WTC11 (cell line): ENCODE measurements around the gene XIAP. TPM values are rescaled to one million over a fixed set of nuclear protein-coding genes. Genes with fewer than 3 reads are reported as not detected.

Experiments
- ATAC-seq: fragments of 200-7000 bp; cut with Tn5 transposase; 2 replicates; pipeline ENCODE4 v1.10.0; 2021; ENCODE audit warnings: mild to moderate bottlenecking, moderate library complexity
- CTCF ChIA-PET: fragments of 300-600 bp; sonication (Branson Sonifier 250); formaldehyde crosslinking; loops from one replicate; lab custom pipeline; 2021; ENCODE audit warnings: antibody characterized with exemption; lab: Charles Lee
- POLR2A ChIA-PET: fragments of 350-600 bp; sonication (Branson Sonifier 250); formaldehyde crosslinking; loops from one replicate; lab custom pipeline; 2021; ENCODE audit warnings: antibody characterized with exemption; lab: Charles Lee
- DNase-seq: peaks from one replicate; pipeline ENCODE4 v3.0.0; 2021; ENCODE audit warnings: low spot score
- H3K27ac Mint-ChIP-seq: 2 replicates; pipeline ENCODE4 v1.8.0; 2021; ENCODE audit warnings: mixed read lengths
- H3K27me3 Mint-ChIP-seq: 2 replicates; pipeline ENCODE4 v1.8.0; 2021; ENCODE audit warnings: low read depth, mild to moderate bottlenecking, moderate library complexity, mixed read lengths
- H3K36me3 Mint-ChIP-seq: 2 replicates; pipeline ENCODE4 v1.8.0; 2021; ENCODE audit warnings: mixed read lengths
- H3K4me1 Mint-ChIP-seq: 2 replicates; pipeline ENCODE4 v1.8.0; 2022; ENCODE audit warnings: mixed read lengths
- H3K4me3 Mint-ChIP-seq: 2 replicates; pipeline ENCODE4 v1.8.0; 2021; ENCODE audit warnings: mild to moderate bottlenecking, moderate library complexity, mixed read lengths
- H3K9me3 Mint-ChIP-seq: 2 replicates; pipeline ENCODE4 v1.8.0; 2021; ENCODE audit warnings: mixed read lengths
- ATF1 ChIP-seq: sonication (generic); formaldehyde crosslinking; IDR thresholded peaks from 2 replicates; pipeline ENCODE4 v1.8.1; 2023; ENCODE audit warnings: mild to moderate bottlenecking, moderate library complexity, missing genetic modification reagents
- CBFB ChIP-seq: sonication (generic); formaldehyde crosslinking; IDR thresholded peaks from 2 replicates; pipeline ENCODE4 v1.8.1; 2022; ENCODE audit warnings: mild to moderate bottlenecking, low read depth, missing genetic modification reagents
- ELF4 ChIP-seq: sonication (generic); formaldehyde crosslinking; IDR thresholded peaks from 2 replicates; pipeline ENCODE4 v1.8.1; 2022; ENCODE audit warnings: low read depth, mild to moderate bottlenecking, moderate library complexity, missing genetic modification reagents
- FOXJ3 ChIP-seq: sonication (generic); formaldehyde crosslinking; IDR thresholded peaks from 2 replicates; pipeline ENCODE4 v1.9.0; 2021; ENCODE audit warnings: missing genetic modification reagents, mild to moderate bottlenecking, borderline replicate concordance
- GABPB1 ChIP-seq: sonication (generic); formaldehyde crosslinking; IDR thresholded peaks from 2 replicates; pipeline ENCODE4 v1.8.1; 2023; ENCODE audit warnings: mild to moderate bottlenecking, missing genetic modification reagents
- IRF2 ChIP-seq: sonication (generic); formaldehyde crosslinking; IDR thresholded peaks from 2 replicates; pipeline ENCODE4 v1.8.0; 2022; ENCODE audit warnings: low read depth, missing genetic modification reagents, borderline replicate concordance
- NFE2L1 ChIP-seq: sonication (generic); formaldehyde crosslinking; IDR thresholded peaks from 2 replicates; pipeline ENCODE4 v1.8.1; 2023; ENCODE audit warnings: missing genetic modification reagents
- NR1H2 ChIP-seq: sonication (generic); formaldehyde crosslinking; IDR thresholded peaks from 2 replicates; pipeline ENCODE4 v1.9.0; 2021; ENCODE audit warnings: mild to moderate bottlenecking, moderate library complexity, missing genetic modification reagents
- NR3C1 ChIP-seq: sonication (generic); formaldehyde crosslinking; conservative IDR thresholded peaks from 2 replicates; pipeline ENCODE4 v1.8.1; 2023; ENCODE audit warnings: low read depth, mild to moderate bottlenecking, missing genetic modification reagents
- OVOL2 ChIP-seq: fragments of 250-450 bp; sonication (Bioruptor Pico); IDR thresholded peaks from 2 replicates; pipeline ENCODE4 v1.9.0; 2021; ENCODE audit warnings: mild to moderate bottlenecking, borderline replicate concordance
- PRRX2 ChIP-seq: fragments of 250-450 bp; sonication (Bioruptor Pico); IDR thresholded peaks from 2 replicates; pipeline ENCODE4 v1.8.0; 2021; ENCODE audit warnings: mild to moderate bottlenecking
- SOX15 ChIP-seq: fragments of 250-450 bp; sonication (Bioruptor Pico); IDR thresholded peaks from 2 replicates; pipeline ENCODE4 v1.9.0; 2021; ENCODE audit warnings: mild to moderate bottlenecking
- total RNA-seq: library from RNA; stranded (reverse); gene quantifications from 3 replicates; pipeline ENCODE4 v1.2.3, GENCODE V29; 2021
- TF ChIP-seq, protein P1 (sequence below): fragments of 250-450 bp; sonication (Bioruptor Pico); IDR thresholded peaks from 2 replicates; pipeline ENCODE4 v1.9.0; 2021; ENCODE audit warnings: moderate library complexity, mild to moderate bottlenecking, inconsistent platforms, borderline replicate concordance
- TF ChIP-seq, protein P2 (sequence below): fragments of 250-450 bp; sonication (Bioruptor Pico); IDR thresholded peaks from 2 replicates; pipeline ENCODE4 v1.8.0; 2021; ENCODE audit warnings: mild to moderate bottlenecking
- TF ChIP-seq, protein P3 (sequence below): sonication (generic); formaldehyde crosslinking; IDR thresholded peaks from 2 replicates; pipeline ENCODE4 v1.8.1; 2022; ENCODE audit warnings: mild to moderate bottlenecking, moderate library complexity, missing genetic modification reagents
- TF ChIP-seq, protein P4 (sequence below): sonication (generic); formaldehyde crosslinking; IDR thresholded peaks from 2 replicates; pipeline ENCODE4 v1.8.0; 2022; ENCODE audit warnings: mild to moderate bottlenecking, missing genetic modification reagents
- TF ChIP-seq, protein P5 (sequence below): sonication (generic); formaldehyde crosslinking; IDR thresholded peaks from 2 replicates; pipeline ENCODE4 v1.8.0; 2023; ENCODE audit warnings: mild to moderate bottlenecking, missing genetic modification reagents
- TF ChIP-seq, protein P6 (sequence below): sonication (generic); formaldehyde crosslinking; IDR thresholded peaks from 2 replicates; pipeline ENCODE4 v1.8.0; 2022; ENCODE audit warnings: missing genetic modification reagents
- TF ChIP-seq, protein P7 (sequence below): sonication (generic); formaldehyde crosslinking; IDR thresholded peaks from 2 replicates; pipeline ENCODE4 v1.8.0; 2022; ENCODE audit warnings: mild to moderate bottlenecking, missing genetic modification reagents
- TF ChIP-seq, protein P8 (sequence below): sonication (generic); formaldehyde crosslinking; conservative IDR thresholded peaks from 2 replicates; pipeline ENCODE4 v1.8.1; 2022; ENCODE audit warnings: mild to moderate bottlenecking, missing genetic modification reagents

Gene XIAP
- total RNA-seq, 1 experiment from 2014 or later: 40.7 TPM

DNA sequence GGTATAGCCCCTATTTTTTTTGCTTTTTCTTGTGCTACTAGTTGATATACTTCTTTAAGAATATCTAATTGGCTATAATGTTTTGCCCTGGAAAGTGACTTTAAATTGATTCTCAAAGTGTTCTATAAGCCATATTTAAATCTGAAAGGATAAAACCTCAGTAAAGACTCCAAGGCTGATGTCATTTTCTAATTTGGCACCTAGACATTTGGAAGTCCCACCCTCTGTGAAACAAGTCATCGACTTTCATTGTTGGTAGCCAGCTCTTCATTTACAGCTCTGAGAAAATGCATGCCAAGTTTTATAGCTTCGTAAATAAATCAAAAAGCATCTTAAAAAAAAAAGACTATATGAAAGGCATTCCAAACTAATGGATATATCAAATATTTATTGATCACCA is 83.6 kb downstream of the XIAP start (continued):
- TF ChIP-seq, protein P1, sequence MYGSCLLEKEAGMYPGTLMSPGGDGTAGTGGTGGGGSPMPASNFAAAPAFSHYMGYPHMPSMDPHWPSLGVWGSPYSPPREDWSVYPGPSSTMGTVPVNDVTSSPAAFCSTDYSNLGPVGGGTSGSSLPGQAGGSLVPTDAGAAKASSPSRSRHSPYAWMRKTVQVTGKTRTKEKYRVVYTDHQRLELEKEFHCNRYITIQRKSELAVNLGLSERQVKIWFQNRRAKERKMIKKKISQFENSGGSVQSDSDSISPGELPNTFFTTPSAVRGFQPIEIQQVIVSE: no peak
- no peak for TF ChIP-seq CBFB (CRISPR knock-in tag)
- TF ChIP-seq, protein P2, sequence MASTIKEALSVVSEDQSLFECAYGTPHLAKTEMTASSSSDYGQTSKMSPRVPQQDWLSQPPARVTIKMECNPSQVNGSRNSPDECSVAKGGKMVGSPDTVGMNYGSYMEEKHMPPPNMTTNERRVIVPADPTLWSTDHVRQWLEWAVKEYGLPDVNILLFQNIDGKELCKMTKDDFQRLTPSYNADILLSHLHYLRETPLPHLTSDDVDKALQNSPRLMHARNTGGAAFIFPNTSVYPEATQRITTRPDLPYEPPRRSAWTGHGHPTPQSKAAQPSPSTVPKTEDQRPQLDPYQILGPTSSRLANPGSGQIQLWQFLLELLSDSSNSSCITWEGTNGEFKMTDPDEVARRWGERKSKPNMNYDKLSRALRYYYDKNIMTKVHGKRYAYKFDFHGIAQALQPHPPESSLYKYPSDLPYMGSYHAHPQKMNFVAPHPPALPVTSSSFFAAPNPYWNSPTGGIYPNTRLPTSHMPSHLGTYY: no peak
- TF ChIP-seq SOX15 (CRISPR knock-in tag): no peak
- no peak for TF ChIP-seq FOXJ3 (CRISPR knock-in tag)
- TF ChIP-seq PRRX2 (CRISPR knock-in tag): no peak
- TF ChIP-seq, protein P3, sequence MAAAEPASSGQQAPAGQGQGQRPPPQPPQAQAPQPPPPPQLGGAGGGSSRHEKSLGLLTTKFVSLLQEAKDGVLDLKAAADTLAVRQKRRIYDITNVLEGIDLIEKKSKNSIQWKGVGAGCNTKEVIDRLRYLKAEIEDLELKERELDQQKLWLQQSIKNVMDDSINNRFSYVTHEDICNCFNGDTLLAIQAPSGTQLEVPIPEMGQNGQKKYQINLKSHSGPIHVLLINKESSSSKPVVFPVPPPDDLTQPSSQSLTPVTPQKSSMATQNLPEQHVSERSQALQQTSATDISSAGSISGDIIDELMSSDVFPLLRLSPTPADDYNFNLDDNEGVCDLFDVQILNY (CRISPR knock-in tag): no peak

DNA sequence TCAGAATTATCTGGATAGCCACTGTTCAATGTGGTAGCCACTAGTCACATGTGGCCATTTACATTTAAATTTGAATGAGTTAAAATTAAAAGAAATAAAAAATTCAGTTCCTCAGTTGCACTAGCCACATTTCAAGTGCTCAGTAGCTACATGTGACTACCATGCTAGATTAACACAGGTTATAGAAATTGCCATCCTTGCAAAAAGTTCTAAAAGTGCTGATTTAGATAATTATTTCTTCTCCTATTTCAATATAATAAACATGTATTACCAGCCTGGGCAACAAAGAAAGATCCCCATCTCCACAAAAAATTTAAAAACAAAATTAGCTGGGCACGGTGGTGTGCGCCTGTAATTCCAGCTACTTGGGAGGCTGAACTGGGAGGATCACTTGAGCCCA is 90.0 kb downstream of the XIAP start:
- ChIA-PET CTCF (no interaction called here), POLR2A (no interaction called here)
- no peak for TF ChIP-seq IRF2 (CRISPR knock-in tag)
- TF ChIP-seq, protein P4, sequence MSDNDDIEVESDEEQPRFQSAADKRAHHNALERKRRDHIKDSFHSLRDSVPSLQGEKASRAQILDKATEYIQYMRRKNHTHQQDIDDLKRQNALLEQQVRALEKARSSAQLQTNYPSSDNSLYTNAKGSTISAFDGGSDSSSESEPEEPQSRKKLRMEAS (CRISPR knock-in tag): no peak
- TF ChIP-seq OVOL2 (CRISPR knock-in tag): no peak
- TF ChIP-seq NR3C1 (CRISPR knock-in tag): no peak
- TF ChIP-seq ELF4 (CRISPR knock-in tag): no peak
- H3K9me3 Mint-ChIP-seq: no peaks in the 10 kb centered on the region
- no peaks in the 10 kb centered on the region for H3K36me3 Mint-ChIP-seq
- no peak overlapping the region for H3K27ac Mint-ChIP-seq
- ATAC-seq: no peak
- H3K27me3 Mint-ChIP-seq: no peaks in the 10 kb centered on the region
- H3K4me1 Mint-ChIP-seq: 0 out of 2 replicates have a peak, but pooled peaks cover 3% of the 10 kb centered on the region
- DNase-seq: no peak
- no peak overlapping the region for H3K4me3 Mint-ChIP-seq

DNA sequence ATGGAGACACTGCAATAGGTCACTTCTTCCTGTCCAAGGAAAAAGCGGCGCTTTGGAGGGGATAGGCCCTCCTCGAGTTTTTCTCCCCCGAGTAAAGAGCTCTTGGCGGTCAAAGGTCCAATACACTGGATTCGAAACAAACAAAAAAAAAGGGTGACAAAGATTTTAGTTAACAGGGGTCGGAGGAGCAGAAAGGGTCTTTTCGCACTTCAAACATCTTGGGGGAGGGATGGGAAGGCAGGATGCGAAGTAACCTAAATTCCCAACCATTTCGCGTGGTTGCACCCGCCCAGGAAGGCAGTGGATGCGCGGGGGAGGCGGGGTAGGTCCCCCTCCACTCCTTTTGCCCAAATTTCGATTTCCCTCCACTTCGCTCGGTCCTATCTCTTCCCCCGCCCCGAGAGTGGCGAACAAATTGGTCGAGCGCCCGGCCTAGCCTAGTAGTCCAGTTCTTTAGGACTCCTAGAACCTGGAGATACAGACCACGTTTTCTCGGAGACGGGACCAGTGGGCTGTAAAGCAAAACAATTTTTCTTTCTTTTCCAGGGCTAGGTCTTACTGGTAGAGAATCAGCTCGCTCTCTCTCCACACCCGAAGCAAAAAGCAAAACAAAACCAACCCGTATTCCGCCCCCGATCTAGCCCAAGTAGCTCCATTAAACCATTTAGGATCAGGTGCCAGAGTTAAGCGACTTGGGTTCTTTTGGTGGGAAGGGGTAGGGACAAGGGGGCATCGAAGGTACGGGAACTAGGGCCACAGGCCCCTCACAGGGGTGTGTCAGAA is 99.6 kb downstream of the XIAP start:
- Mint-ChIP-seq H3K9me3 (no peaks in the 10 kb centered on the region), H3K4me3 (peak overlapping the region; percentile 97), H3K27ac (peak overlapping the region; percentile 89), H3K4me1 (peaks cover 11% of the 10 kb centered on the region), H3K27me3 (no peaks in the 10 kb centered on the region), H3K36me3 (peaks cover 5% of the 10 kb centered on the region; the same call in 1 of the 2 replicates)
- ChIA-PET CTCF (interaction anchor here (1.1 kb wide), 1 partner anchor 127 kb away, joined by 6 read pairs; no protein-coding TSS in a partner anchor), POLR2A (interaction anchor here (0.6 kb wide), 1 partner anchor 195 kb away, joined by 5 read pairs; no protein-coding TSS in a partner anchor)
- DNase-seq: peak; percentile 21
- no peak; the same call in 1 of the 2 replicates for ATAC-seq
- TF ChIP-seq, protein P5, sequence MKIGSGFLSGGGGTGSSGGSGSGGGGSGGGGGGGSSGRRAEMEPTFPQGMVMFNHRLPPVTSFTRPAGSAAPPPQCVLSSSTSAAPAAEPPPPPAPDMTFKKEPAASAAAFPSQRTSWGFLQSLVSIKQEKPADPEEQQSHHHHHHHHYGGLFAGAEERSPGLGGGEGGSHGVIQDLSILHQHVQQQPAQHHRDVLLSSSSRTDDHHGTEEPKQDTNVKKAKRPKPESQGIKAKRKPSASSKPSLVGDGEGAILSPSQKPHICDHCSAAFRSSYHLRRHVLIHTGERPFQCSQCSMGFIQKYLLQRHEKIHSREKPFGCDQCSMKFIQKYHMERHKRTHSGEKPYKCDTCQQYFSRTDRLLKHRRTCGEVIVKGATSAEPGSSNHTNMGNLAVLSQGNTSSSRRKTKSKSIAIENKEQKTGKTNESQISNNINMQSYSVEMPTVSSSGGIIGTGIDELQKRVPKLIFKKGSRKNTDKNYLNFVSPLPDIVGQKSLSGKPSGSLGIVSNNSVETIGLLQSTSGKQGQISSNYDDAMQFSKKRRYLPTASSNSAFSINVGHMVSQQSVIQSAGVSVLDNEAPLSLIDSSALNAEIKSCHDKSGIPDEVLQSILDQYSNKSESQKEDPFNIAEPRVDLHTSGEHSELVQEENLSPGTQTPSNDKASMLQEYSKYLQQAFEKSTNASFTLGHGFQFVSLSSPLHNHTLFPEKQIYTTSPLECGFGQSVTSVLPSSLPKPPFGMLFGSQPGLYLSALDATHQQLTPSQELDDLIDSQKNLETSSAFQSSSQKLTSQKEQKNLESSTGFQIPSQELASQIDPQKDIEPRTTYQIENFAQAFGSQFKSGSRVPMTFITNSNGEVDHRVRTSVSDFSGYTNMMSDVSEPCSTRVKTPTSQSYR (CRISPR knock-in tag): no peak
- no peak for TF ChIP-seq NR1H2 (CRISPR knock-in tag)
- no peak for TF ChIP-seq ATF1
- TF ChIP-seq, protein P6, sequence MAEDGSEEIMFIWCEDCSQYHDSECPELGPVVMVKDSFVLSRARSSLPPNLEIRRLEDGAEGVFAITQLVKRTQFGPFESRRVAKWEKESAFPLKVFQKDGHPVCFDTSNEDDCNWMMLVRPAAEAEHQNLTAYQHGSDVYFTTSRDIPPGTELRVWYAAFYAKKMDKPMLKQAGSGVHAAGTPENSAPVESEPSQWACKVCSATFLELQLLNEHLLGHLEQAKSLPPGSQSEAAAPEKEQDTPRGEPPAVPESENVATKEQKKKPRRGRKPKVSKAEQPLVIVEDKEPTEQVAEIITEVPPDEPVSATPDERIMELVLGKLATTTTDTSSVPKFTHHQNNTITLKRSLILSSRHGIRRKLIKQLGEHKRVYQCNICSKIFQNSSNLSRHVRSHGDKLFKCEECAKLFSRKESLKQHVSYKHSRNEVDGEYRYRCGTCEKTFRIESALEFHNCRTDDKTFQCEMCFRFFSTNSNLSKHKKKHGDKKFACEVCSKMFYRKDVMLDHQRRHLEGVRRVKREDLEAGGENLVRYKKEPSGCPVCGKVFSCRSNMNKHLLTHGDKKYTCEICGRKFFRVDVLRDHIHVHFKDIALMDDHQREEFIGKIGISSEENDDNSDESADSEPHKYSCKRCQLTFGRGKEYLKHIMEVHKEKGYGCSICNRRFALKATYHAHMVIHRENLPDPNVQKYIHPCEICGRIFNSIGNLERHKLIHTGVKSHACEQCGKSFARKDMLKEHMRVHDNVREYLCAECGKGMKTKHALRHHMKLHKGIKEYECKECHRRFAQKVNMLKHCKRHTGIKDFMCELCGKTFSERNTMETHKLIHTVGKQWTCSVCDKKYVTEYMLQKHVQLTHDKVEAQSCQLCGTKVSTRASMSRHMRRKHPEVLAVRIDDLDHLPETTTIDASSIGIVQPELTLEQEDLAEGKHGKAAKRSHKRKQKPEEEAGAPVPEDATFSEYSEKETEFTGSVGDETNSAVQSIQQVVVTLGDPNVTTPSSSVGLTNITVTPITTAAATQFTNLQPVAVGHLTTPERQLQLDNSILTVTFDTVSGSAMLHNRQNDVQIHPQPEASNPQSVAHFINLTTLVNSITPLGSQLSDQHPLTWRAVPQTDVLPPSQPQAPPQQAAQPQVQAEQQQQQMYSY: no peak
- TF ChIP-seq GABPB1 (CRISPR knock-in tag): no peak
- no peak for TF ChIP-seq PRRX2 (CRISPR knock-in tag)
- TF ChIP-seq, protein P1: no peak
- TF ChIP-seq, protein P7, sequence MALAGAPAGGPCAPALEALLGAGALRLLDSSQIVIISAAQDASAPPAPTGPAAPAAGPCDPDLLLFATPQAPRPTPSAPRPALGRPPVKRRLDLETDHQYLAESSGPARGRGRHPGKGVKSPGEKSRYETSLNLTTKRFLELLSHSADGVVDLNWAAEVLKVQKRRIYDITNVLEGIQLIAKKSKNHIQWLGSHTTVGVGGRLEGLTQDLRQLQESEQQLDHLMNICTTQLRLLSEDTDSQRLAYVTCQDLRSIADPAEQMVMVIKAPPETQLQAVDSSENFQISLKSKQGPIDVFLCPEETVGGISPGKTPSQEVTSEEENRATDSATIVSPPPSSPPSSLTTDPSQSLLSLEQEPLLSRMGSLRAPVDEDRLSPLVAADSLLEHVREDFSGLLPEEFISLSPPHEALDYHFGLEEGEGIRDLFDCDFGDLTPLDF (CRISPR knock-in tag): no peak
- TF ChIP-seq, protein P8, sequence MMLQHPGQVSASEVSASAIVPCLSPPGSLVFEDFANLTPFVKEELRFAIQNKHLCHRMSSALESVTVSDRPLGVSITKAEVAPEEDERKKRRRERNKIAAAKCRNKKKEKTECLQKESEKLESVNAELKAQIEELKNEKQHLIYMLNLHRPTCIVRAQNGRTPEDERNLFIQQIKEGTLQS (CRISPR knock-in tag): no peak
- no peak for TF ChIP-seq NFE2L1 (CRISPR knock-in tag)
- TF ChIP-seq NR3C1 (CRISPR knock-in tag): no peak
